HepG2 (cell line): Measurements from ENCODE around the gene TNFAIP3. TPM values are rescaled to one million over a fixed set of nuclear protein-coding genes. Genes with fewer than 3 reads are reported as not detected.

Experiments used
- ATAC-seq: fragments of 200-7000 bp; cut with Tn5 transposase; 3 replicates; pipeline ENCODE4 v1.9.1; 2020; ENCODE audit warnings: mild to moderate bottlenecking, moderate library complexity
- BruUV-seq: library from RNA; stranded (reverse); fragments of 400-500 nt; replicated peaks from 2 replicates; lab custom pipeline; 2021; lab: Mats Ljungman, UMichigan
- CTCF ChIA-PET: fragments of 300-600 bp; formaldehyde crosslinking; extraction: SDS; loops from one replicate; lab custom pipeline; 2021; ENCODE audit warnings: low total read pairs, inconsistent platforms, low intra/inter-chr PET ratio; lab: Yijun Ruan, JAX
- POLR2A ChIA-PET: fragments of 350-600 bp; sonication (Branson Sonifier 250); formaldehyde crosslinking; loops from one replicate; lab custom pipeline; 2020; ENCODE audit warnings: antibody characterized with exemption, inconsistent platforms; lab: Yijun Ruan, JAX
- DNase-seq: peaks from one replicate; pipeline ENCODE4 v3.0.0-alpha.2; 2015; ENCODE audit warnings: low spot score
- FAIRE-seq: peaks from 3 replicates; lab custom pipeline; 2011; peaks lifted over from hg19 to GRCh38; lab: Jason Lieb, UNC
- H2AFZ ChIP-seq: one replicate; pipeline ENCODE4 v1.6.1; 2011; ENCODE audit warnings: low read length, inconsistent platforms
- H3K27ac ChIP-seq: fragments of 300-600 bp; 3 replicates; pipeline ENCODE4 v1.8.0; 2011; ENCODE audit warnings: mixed run types, mild to moderate bottlenecking, mixed read lengths, low read length, inconsistent platforms; ENCODE audit not compliant: insufficient read depth; ENCODE audit errors: extremely low read length
- H3K27me3 ChIP-seq, 2 experiments: fragments of 200-600 bp in 1 of 2; 2 replicates in 1 of 2; 3 replicates in 1 of 2; pipeline versions ENCODE4 v1.6.0 to v1.8.0; 2011; ENCODE audit warnings: low read length in 2 of 2, mild to moderate bottlenecking in 2 of 2, moderate library complexity in 2 of 2, inconsistent platforms in 1 of 2; ENCODE audit not compliant: insufficient read depth in 2 of 2, control insufficient read depth in 1 of 2
- H3K36me3 ChIP-seq, 2 experiments: fragments of 200-600 bp in 1 of 2; replicated peaks in 1 of 2; 2 replicates in 1 of 2; 3 replicates in 1 of 2; pipeline versions ENCODE4 v1.5.1 to v1.8.0; 2011; ENCODE audit warnings: low read length in 2 of 2, inconsistent platforms in 1 of 2; ENCODE audit not compliant: insufficient read depth in 2 of 2, control insufficient read depth in 1 of 2
- H3K4me1 ChIP-seq: 2 replicates; pipeline ENCODE4 v1.5.1; 2012; ENCODE audit warnings: low read length, inconsistent platforms; ENCODE audit not compliant: insufficient read depth
- H3K4me2 ChIP-seq: 2 replicates; pipeline ENCODE4 v1.6.0; 2011; ENCODE audit warnings: low read depth, low read length, inconsistent platforms
- H3K4me3 ChIP-seq, 3 experiments: fragments of 200-600 bp in 1 of 3; sonication (generic), shearing (Covaris generic) in 1 of 3; replicated peaks in 1 of 3; 2 replicates each; pipeline ENCODE4 v1.5.1; 2011 to 2016; ENCODE audit warnings: low read length in 3 of 3, inconsistent platforms in 2 of 3, low read depth in 2 of 3, mild to moderate bottlenecking in 2 of 3, control low read depth in 1 of 3, mixed read lengths in 1 of 3; ENCODE audit not compliant: insufficient read depth in 1 of 3
- H3K79me2 ChIP-seq: one replicate; pipeline ENCODE4 v1.6.1; 2011; ENCODE audit warnings: low read length, inconsistent platforms; ENCODE audit not compliant: insufficient read depth
- H3K9ac ChIP-seq: 2 replicates; pipeline ENCODE4 v1.6.0; 2011; ENCODE audit warnings: mild to moderate bottlenecking, low read depth, low read length, inconsistent platforms; ENCODE audit not compliant: insufficient read depth
- H3K9me3 ChIP-seq: 2 replicates; pipeline ENCODE4 v1.5.1; 2012; ENCODE audit warnings: mild to moderate bottlenecking, low read length
- H4K20me1 ChIP-seq: 2 replicates; pipeline ENCODE4 v1.6.0; 2011; ENCODE audit warnings: inconsistent platforms, mild to moderate bottlenecking, low read length, moderate library complexity; ENCODE audit not compliant: insufficient read depth
- AFF4 ChIP-seq: sonication (generic); formaldehyde crosslinking; IDR thresholded peaks from 2 replicates; pipeline ENCODE4 v1.4.0; 2020; ENCODE audit warnings: missing genetic modification reagents
- ARNTL ChIP-seq: sonication (generic); formaldehyde crosslinking; IDR thresholded peaks from 2 replicates; pipeline ENCODE4 v1.4.0; 2020; ENCODE audit warnings: mild to moderate bottlenecking, missing genetic modification reagents
- ATF7-NPFF ChIP-seq: sonication (generic); formaldehyde crosslinking; IDR thresholded peaks from 2 replicates; pipeline ENCODE4 v1.8.1; 2023; ENCODE audit warnings: mild to moderate bottlenecking, low read depth, missing genetic modification reagents, moderate library complexity
- CEBPZ ChIP-seq: IDR thresholded peaks from 2 replicates; pipeline ENCODE4 v1.6.1; 2012; ENCODE audit warnings: low read length, improper control_type of control experiment
- MEIS2 ChIP-seq: sonication (generic); formaldehyde crosslinking; IDR thresholded peaks from 2 replicates; pipeline ENCODE4 v1.9.0; 2021; ENCODE audit warnings: mild to moderate bottlenecking, missing genetic modification reagents
- MIXL1 ChIP-seq: IDR thresholded peaks from 2 replicates; pipeline ENCODE4 v1.6.1; 2016
- NCOA5 ChIP-seq: sonication (generic); formaldehyde crosslinking; IDR thresholded peaks from 2 replicates; pipeline ENCODE4 v1.4.0; 2020; ENCODE audit warnings: missing genetic modification reagents
- PHF5A ChIP-seq: IDR thresholded peaks from one replicate; pipeline ENCODE4 v1.6.1; 2018; ENCODE audit warnings: low read depth, missing genetic modification reagents; ENCODE audit not compliant: unreplicated experiment
- PRMT3 ChIP-seq: sonication (generic); formaldehyde crosslinking; IDR thresholded peaks from 2 replicates; pipeline ENCODE4 v1.8.1; 2022; ENCODE audit warnings: low read depth, mild to moderate bottlenecking, moderate library complexity, missing genetic modification reagents, borderline replicate concordance
- RARA ChIP-seq: IDR thresholded peaks from 2 replicates; pipeline ENCODE4 v1.6.1; 2016; ENCODE audit warnings: missing genetic modification reagents, missing compliant biosample characterization
- SCMH1 ChIP-seq: sonication (generic); formaldehyde crosslinking; IDR thresholded peaks from 2 replicates; pipeline ENCODE4 v1.9.0; 2021; ENCODE audit warnings: missing genetic modification reagents, mild to moderate bottlenecking, borderline replicate concordance
- SNAPC2 ChIP-seq: sonication (generic); formaldehyde crosslinking; IDR thresholded peaks from 2 replicates; pipeline ENCODE4 v1.8.1; 2022; ENCODE audit warnings: mild to moderate bottlenecking, missing genetic modification reagents
- TGIF2 ChIP-seq: IDR thresholded peaks from 2 replicates; pipeline ENCODE4 v1.6.1; 2016; ENCODE audit warnings: control low read depth, missing compliant biosample characterization
- TOE1 ChIP-seq: sonication (generic); formaldehyde crosslinking; IDR thresholded peaks from 2 replicates; pipeline ENCODE4 v1.4.0; 2020; ENCODE audit warnings: mild to moderate bottlenecking, missing genetic modification reagents
- ZFP36 ChIP-seq: fragments of 150-350 bp; IDR thresholded peaks from 2 replicates; pipeline ENCODE4 v1.6.1; 2018; ENCODE audit warnings: borderline replicate concordance, low read length, low read depth; ENCODE audit not compliant: partially characterized antibody
- ZKSCAN1 ChIP-seq: fragments of 150-350 bp; IDR thresholded peaks from 2 replicates; pipeline ENCODE4 v1.6.1; 2014; ENCODE audit warnings: low read length
- ZNF274 ChIP-seq: sonication (generic); formaldehyde crosslinking; IDR thresholded peaks from 2 replicates; pipeline ENCODE4 v1.5.1; 2020; ENCODE audit warnings: mild to moderate bottlenecking, missing genetic modification reagents
- ZNF569 ChIP-seq: sonication (generic); formaldehyde crosslinking; IDR thresholded peaks from 2 replicates; pipeline ENCODE4 v1.5.0; 2020; ENCODE audit warnings: mild to moderate bottlenecking, missing genetic modification reagents, moderate library complexity, borderline replicate concordance
- ZNF570 ChIP-seq: sonication (generic); formaldehyde crosslinking; IDR thresholded peaks from 2 replicates; pipeline ENCODE4 v1.4.0; 2020; ENCODE audit warnings: mild to moderate bottlenecking, missing genetic modification reagents, borderline replicate concordance
- in situ Hi-C: cut with HindIII; loops from 2 replicates; pipeline ENCODE4 v1.10.0; 2017; ENCODE audit warnings: low pct_unique_long_range_greater_than_20kb; ENCODE audit not compliant: extremely low pct_ligation_motif_present
- intact Hi-C: fragments of 100-400 bp; cut with micrococcal nuclease; formaldehyde crosslinking; loops from one replicate; pipeline ENCODE4 v1.10.0; 2022; ENCODE audit not compliant: unreplicated experiment
- polyA plus RNA-seq, 8 experiments: library from polyadenylated mRNA; depleted of rRNA in 3 of 8; stranded (reverse) in 7 of 8; unstranded in 1 of 8; fragments of >200 nt; fragmentation: Illumina TruSeq in 4 of 8; extraction: Trizol in 4 of 8; gene quantifications; 2 replicates each; pipeline versions ENCODE4 v1.2.1 to v1.2.3, GENCODE V29; 2011 to 2016; ENCODE audit warnings: low read depth in 4 of 8, missing spikeins in 1 of 8, mixed read lengths in 1 of 8; ENCODE audit not compliant: insufficient read depth in 1 of 8
- total RNA-seq, 5 experiments: library from RNA; depleted of rRNA; stranded (reverse); fragments of >200 nt; fragmentation: Illumina TruSeq; extraction: Trizol; gene quantifications; 2 replicates each; pipeline ENCODE4 v1.2.3, GENCODE V29; 2016; ENCODE audit warnings: low read depth in 1 of 5

TNFAIP3 gene
- total and polyA plus RNA-seq, 2 of the 13 experiments (the other 11 are each of a cell fraction or from before 2014, with no cell fraction given): 28.2 to 47.1 TPM

GRCh38 chr6:137829641-137830083 is 37.4 kb upstream of the TNFAIP3 start (continued):
- TF ChIP-seq CEBPZ (no peak), ZNF569 (CRISPR knock-in tag) (no peak), RARA (CRISPR knock-in tag) (no peak), AFF4 (no peak)
- TF ChIP-seq, all 625 proteins: peak for 0

- no peaks in the 10 kb centered on the region for H3K79me2 ChIP-seq
- intact Hi-C loops: no loop called here
- CTCF ChIA-PET: no interaction called here
- no TSS peak for BruUV-seq
- H3K4me2 ChIP-seq: no peak overlapping the region
- H3K36me3 ChIP-seq: no peaks in the 10 kb centered on the region
- POLR2A ChIA-PET: no interaction called here
- no peak for DNase-seq
- in situ Hi-C loops: no loop called here
- peaks cover 7% of the 10 kb centered on the region; the same call in 1 of the 2 replicates for H3K4me1 ChIP-seq
- no peak overlapping the region for H2AFZ ChIP-seq
- no peak overlapping the region for H3K27ac ChIP-seq
- no peak overlapping the region for H3K9ac ChIP-seq
- no peak for FAIRE-seq
- H3K9me3 ChIP-seq: no peaks in the 10 kb centered on the region
- no peaks in the 10 kb centered on the region for H3K27me3 ChIP-seq
- no peak overlapping the region for H3K4me3 ChIP-seq
- no peak for ATAC-seq
- no peaks in the 10 kb centered on the region for H4K20me1 ChIP-seq
- no peak for TF ChIP-seq SNAPC2 (CRISPR knock-in tag)
- no peak for TF ChIP-seq ARNTL
- TF ChIP-seq ZFP36: no peak
- TF ChIP-seq PRMT3 (CRISPR knock-in tag): no peak
- no peak for TF ChIP-seq MEIS2 (CRISPR knock-in tag)
- TF ChIP-seq NCOA5 (CRISPR knock-in tag): no peak
- TF ChIP-seq ATF7-NPFF: no peak
- TF ChIP-seq PHF5A (CRISPR knock-in tag): no peak
- no peak for TF ChIP-seq ZNF274 (CRISPR knock-in tag)
- no peak for TF ChIP-seq ZKSCAN1
- no peak for TF ChIP-seq ZNF570
- no peak for TF ChIP-seq TGIF2 (CRISPR knock-in tag)
- no peak for TF ChIP-seq MIXL1 (CRISPR knock-in tag)
- no peak for TF ChIP-seq TOE1 (CRISPR knock-in tag)
- TF ChIP-seq SCMH1 (CRISPR knock-in tag): no peak
These were observed 36.5 kb upstream of the TNFAIP3 start for GRCh38 chr6:137830511-137830911.
